NCI-H1105 treated with DMSO at 0.1 percent for 48 hours (cell line): ENCODE results near the gene CD79A.
A peak's percentile ranks its signal among the peaks of the same experiment; 100 is the strongest.

ENCODE experiments used
- DNase-seq: peaks from one replicate; lab custom pipeline; 2025; lab: John Stamatoyannopoulos, UW

Gene CD79A

DNA sequence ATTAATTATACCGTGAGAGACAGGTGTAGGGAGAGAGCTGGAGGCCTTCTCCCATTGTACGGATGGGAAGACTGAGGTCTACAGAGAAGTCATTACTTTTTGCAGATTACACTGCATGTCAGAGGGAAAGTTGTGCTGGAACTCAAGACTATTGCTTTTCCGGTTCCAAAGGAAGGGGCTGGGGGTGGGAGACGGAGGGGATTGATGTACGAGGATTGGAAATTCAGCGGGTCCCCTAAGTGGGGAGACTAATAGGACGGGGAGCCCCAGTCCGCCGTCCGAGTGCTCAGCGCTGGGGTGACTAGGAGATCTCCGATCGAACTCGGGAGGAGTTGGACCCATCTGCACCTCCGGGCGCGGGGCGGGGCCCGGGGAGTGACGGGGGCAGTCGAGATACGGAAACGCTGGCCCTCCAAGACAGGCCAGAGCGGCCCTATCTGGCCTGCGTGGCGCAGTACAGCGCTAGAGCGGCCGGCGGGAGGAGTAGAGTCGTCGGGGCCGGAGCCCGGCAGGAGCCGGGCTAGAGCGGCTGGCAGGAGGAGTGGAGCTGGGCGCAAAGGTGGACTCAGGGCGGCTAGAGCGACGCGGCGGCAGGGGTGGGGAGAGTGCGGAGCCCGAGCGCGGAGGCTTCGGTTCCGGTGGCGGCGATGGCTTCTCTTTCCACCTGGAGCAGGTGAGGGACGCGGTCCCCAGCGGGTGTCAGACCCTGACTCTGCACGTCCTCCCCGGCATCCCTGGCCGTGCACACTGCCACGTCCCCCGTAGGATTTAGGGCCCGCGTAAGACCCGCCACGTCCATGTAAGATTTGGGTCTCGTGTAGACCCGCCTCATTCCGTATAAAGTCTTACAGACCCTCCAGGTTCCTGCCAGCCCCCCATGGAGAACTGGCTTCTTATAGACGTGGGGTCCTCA lies 7.0 kb downstream of the CD79A start:
- peak; percentile 97 for DNase-seq

DNA sequence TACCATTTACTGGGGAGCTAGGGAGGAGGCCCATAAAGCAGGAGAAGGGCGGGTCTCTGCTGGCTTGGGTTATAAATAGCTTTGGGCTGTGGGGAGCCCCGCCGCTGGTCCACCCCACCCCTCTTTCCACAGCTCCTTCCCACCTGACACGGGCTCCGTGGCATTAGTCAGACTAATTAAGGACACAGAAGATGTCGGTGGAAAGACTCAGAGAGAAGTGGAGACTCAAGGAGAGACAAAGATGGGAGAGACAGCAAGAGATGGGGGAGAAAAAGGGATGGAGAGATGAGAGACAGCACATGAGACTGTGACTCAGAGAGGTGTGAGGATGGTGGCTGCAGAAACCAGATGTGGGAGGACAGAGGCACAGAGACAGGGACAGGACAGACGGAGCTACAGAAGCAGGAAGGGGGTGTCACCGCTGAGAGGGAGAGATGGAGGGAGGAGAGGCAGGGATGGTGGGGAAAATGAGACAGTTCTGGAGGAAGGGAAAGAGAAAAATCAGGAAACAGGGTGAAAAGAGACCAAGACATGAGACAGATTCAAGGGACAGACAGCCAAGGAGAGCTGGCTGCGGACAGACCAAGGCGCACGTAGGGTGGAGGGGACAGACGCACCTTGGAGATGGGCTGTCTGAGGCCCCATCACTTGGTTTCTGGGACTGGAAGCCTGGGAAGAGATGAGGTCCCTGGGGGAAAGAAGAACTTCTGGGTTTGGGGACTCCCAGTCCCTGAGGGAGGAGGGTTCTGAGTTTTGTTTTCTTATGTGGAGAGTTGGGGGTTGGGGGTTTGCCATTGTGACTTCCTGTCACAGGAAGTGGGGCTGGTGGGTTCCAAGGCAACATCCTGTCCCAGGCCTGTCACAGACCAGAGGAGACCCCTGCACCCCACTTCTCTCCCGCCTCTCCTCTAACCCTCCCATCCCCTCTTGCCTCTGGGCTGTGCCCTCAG lies 10.0 kb downstream of the CD79A start:
- no peak for DNase-seq

DNA sequence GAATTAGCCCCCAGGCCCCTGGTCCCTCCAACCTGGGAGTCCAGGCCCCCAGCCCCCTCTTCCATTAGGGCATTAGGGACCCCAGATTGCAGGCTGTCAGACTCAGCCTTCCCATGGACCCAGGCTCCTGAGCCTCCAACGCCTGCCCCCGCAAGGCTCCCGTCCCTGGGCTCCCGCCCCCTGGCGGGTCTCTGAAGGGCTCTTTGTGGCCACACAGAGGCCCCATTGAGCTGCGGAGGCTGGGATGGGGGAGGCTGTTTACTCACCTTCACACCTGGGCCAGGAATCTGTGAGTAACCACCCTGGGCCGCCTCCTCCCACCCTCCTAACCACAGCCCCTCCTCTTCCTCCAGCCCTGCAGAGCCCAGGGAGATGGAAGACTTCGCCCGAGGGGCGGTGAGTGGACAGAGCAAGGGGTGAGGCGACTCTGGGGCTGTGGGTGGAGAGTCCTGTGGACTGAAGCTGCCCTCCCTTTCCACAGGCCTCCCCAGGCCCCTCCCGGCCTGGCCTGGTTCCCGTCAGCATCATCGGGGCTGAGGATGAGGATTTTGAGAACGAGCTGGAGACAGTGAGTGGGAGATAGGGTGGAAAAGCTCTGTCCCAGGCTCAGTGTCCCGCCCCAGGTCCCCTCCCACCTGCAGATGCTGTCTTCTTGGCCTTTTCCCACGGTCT lies 10.8 kb downstream of the CD79A start:
- no peak for DNase-seq

DNA sequence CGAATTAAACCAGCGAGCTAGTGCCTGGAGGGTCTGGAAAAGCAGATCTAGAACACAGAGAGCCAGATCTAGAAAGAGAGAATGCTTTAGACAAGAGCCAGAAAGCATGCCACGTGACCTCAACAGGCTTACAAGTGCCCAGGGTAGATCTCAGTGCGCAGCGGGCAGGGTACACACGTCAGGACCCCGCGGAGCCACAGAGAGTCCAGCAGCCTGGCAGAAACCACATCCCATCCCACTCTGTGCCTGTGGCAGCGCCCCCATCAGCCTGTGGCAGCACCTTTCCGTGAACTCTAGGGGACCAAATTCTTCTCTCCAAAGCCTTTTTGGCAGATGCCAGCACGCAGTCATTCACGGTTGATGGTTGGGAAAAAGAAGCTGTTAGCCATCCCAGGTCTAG lies 11.8 kb downstream of the CD79A start:
- no peak for DNase-seq

DNA sequence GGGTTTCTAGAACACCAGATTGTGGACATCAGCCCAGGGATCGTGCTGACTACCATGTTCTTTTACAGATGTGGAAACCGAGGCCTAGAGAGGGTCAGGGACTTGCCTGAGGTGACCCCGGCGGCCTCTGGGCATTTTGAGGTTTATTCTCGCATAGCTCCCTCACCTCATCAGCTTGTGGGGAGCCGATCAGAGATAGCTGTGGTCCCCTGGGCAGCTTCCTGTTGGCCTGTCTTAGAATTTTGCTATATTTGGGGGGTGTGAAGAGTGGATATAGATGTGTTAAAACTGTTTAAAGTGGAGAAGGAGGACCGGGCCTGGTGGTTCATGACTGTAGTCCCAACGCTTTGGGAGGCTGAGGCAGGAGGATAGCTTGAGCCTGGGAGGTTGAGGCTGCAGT lies 12.8 kb downstream of the CD79A start:
- DNase-seq: no peak

DNA sequence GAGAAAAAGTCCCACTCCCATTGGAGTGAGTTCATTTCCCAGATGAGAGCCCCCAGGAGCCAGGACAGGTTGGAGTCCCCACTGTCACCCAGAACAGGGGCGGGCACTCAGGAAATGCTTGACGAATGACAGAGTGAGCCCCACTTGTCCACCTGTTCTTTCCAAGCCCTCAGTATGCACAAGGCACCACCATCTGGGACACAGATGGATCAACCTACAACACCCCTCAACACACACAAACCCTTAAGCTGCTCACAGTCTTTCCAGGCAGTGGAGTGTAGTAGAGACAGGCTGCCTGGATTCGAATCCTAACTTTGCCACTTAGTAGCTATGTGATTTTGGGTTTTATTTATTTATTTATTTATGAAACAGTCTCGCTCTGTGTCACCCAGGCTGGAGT lies 13.9 kb downstream of the CD79A start:
- DNase-seq: no peak

DNA sequence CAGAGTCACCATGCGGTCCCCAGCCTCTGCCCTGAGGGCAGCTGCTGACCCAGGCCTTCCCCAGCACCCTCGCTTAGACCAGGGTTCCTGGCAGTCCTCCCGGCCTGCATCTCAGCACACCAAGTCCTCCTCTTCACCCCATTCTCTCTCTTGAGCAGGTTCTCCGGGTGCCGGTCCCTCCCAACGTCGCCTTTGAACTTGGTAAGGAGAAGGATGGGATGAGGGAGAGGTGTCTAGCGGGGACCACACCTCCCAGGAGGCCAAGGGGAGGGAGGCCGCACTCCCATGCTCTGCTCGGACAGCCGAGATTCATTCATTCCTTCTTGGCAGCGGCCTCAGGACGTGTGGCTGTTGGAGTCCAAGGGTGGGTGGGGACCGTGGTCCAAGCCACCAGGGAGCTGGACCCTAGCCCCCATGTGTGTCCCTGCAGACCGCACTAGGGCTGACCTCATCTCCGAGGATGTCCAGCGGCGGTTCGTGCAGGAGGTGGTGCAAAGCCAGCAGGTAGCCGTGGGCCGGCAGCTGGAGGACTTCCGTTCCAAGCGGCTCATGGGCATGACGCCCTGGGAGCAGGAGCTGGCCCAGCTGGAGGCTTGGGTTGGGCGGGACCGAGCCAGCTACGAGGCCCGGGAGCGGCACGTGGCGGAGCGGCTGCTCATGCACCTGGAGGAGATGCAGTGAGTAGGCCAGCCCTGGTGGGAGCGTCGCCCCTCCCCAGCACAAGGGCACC lies 15.3 kb downstream of the CD79A start:
- DNase-seq: no peak

DNA sequence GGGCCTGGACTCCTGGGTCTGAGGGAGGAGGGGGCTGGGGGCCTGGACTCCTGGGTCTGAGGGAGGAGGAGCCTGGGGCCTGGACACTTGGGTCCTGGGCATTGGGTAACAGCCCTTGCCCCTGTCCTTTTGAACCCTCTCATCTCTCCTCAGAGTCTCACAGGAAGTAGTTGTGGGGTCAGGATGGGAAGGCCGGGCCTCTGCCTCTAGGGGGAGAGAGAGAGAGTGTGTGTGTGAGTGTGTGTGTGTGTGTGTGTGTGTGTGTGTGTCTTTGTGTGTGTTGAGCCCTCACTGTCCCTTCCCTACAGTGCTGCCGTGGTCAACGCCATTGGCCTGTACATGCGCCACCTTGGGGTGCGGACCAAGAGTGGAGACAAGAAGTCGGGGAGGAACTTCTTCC lies 16.8 kb downstream of the CD79A start:
- no peak for DNase-seq

DNA sequence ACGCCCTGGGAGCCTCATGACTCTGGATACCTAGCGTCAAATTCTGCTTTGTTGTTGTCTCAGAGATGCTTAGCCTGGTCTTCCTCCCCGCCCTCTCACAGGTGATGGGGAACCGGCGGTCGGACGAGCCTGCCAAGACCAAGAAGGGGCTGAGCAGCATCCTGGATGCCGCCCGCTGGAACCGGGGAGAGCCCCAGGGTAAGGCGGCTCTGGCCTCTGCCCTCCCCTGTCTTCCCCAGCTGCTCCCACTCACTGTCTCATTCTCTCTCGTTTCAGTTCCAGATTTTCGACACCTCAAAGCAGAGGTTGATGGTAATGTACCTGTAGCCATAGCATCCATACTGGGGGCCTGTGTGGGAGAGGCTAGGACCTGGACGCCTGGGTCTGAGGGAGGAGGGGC lies 17.3 kb downstream of the CD79A start:
- DNase-seq: no peak

DNA sequence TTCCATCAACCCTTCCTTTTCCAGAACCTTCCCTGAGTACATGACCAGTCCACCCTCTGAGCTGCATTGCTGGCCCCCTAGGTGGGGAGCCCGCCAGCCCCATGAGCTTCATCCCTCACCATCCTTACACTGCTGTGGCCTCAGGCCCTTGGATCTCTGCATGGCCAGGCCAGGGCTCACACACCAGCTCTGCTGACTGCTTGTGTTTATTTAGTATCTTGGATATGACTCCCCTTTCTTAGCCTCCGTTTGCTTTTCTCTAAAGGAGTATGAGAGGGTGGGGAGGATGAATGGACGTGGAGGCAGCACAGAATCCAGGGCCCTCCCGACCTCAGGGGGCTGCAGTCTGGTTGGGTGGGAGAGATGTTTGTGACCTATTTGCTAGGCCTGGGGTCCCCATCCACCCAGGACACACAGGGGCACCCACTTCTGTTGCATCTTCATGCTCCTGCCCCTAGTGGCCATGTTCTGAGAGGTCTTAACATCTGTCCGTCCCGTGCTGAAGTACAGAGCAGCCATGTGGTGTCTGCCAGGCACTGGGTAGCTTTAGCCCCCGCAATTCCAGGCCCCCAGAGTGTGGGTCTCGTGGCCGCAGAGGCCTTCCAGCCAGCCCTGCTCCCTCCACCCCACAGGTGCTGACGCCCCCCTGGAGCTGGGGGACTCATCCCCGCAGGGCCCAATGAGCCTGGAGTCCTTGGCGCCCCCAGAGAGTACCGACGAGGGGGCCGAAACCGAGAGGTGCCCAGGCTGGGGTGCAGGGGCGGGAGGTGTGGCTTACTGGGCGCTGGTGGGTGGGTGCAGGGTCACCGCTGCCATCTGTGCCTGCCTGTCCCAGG lies 18.9 kb downstream of the CD79A start:
- no peak for DNase-seq

DNA sequence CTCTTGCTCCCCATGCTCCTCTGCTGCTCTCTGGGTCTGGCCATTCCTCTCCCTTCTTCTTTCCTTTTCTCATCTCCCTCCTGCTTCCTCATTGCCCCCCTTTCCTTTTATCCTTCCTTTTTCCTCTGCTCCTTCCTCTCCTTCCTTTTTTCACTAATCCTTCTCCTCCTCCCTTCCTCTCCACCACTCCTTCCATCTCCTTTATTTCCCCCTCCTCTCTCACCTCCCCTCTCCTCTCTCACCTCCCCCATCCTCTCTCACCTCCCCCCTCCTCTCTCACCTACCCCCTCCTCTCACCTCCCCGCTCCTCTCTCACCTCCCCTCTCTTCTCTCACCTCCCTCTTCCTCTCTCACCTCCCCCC lies 19.5 kb downstream of the CD79A start:
- no peak for DNase-seq

DNA sequence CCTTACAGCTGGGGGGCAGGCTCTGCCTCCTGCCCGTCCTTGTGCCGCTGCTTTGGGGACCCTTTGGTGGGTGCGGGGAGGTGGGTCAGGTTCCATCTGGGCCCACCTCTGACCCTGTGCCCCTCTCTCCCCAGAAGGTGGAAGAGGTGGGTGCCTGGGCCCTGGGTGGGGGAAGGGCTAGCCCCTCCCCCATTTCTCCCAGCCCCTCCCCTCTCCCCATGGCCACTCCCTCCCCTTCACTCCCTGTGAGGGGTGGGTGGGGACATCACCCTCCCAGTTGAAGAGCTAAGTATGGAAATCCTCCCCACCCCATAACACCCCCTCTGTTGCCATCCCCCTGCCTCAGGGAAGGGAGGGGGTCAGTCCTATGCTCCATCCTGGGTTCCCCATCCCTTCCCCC lies 20.1 kb downstream of the CD79A start:
- DNase-seq: no peak

DNA sequence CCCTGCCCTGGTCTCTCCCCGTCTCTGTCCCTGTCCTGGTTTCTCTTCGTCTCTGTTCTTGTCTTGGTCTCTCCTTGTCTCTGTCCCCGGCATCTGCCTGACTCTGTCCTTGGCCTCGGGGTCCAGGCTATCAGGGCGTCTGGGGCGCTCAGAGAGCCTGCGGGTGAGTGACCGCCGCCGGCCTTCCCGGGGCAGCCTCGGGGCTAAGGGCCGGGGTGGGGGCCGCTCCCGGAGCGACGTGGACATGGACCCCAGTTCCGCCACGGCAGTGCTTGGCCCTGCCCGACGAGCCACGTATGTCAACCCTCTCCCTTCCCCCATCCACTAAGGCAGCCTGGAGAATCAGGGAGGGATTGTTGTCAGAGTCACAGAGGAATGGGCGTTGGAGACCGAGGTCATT lies 20.7 kb downstream of the CD79A start:
- no peak for DNase-seq

DNA sequence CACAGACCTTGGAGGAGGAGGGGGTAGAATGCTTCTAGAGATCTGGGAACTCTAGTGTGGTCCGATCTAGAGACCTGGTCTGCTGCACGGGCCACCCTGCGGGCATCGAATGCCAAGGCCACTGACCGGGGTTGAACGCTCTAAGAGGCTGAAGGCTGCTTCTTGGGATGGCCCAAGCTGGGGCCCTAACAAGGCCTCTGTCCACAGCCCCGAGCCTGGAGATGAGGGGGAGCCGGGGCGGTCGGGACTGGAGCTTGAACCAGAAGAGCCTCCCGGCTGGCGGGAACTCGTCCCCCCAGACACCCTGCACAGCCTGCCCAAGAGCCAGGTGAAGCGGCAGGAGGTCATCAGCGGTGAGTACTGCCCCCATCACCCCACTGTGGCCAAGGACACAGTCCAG lies 21.2 kb downstream of the CD79A start:
- DNase-seq: no peak

DNA sequence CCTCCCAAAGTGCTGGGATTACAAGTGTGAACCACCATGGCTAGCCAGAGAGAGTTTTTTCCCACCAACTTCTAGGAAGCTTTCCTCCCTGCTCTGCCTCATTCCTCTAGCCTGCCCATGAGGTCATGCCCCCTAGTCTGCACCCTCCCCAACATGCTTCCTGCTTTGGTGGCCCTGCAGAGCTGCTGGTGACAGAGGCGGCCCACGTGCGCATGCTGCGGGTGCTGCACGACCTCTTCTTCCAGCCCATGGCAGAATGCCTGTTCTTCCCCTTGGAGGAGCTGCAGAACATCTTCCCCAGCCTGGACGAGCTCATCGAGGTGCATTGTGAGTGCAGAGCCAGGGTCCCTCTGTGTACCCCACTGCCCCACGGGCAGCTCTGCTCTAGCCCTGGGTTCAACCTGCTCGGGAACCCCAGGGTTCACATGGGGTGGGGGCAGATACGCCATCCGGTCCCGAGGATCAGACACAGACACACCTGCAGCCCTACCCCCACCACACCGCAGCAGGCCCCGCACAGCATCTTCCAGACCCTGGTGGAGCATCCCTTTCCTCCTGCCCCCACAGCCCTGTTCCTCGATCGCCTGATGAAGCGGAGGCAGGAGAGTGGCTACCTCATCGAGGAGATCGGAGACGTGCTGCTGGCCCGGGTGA lies 24.8 kb downstream of the CD79A start:
- no peak for DNase-seq

DNA sequence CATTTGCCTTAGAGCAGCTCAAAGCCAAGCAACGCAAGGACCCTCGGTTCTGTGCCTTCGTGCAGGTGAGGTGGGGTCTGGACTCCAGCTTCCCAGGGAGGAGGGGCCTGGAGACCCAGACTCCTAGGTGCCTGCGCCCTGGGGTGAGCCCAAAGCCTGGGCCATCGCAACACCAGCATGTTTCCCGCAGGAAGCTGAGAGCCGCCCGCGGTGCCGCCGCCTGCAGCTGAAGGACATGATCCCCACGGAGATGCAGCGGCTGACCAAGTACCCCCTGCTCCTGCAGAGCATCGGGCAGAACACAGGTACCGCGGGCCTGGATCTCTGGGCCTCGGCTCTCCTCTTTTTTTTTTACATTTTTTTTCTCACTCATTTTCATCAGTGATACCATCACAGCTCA lies 25.5 kb downstream of the CD79A start:
- DNase-seq: no peak

DNA sequence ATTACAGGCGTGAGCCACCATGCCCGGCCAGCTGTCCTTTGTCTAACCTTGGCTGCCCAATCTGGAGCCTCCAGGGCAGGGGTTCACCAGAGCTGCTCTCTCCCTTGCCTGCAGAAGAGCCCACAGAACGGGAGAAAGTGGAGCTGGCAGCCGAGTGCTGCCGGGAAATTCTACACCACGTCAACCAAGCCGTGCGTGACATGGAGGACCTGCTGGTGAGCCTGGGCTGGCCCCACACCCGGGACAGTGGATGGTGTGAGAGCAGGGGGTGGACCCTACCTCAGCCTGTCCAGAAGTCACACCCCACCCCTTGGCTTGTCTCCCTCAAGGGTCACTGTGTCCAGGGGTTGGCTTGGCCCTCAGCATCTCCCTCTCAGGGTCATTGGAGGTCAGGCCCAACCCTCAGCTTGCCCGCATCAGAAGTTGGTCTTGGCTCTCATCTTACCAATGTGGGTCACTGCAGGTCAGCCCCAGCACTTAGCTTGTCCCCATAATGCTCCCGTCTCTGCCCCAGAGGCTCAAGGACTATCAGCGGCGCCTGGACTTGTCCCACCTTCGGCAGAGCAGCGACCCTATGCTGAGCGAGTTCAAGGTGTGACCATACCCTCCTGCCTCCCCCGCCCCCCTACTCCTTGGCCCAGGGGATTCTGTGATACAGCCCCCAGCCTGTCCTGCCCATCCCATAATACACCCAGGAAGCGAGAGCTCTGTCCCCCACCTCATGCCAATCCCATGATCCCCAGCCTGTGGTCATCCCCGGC lies 26.3 kb downstream of the CD79A start:
- no peak for DNase-seq

DNA sequence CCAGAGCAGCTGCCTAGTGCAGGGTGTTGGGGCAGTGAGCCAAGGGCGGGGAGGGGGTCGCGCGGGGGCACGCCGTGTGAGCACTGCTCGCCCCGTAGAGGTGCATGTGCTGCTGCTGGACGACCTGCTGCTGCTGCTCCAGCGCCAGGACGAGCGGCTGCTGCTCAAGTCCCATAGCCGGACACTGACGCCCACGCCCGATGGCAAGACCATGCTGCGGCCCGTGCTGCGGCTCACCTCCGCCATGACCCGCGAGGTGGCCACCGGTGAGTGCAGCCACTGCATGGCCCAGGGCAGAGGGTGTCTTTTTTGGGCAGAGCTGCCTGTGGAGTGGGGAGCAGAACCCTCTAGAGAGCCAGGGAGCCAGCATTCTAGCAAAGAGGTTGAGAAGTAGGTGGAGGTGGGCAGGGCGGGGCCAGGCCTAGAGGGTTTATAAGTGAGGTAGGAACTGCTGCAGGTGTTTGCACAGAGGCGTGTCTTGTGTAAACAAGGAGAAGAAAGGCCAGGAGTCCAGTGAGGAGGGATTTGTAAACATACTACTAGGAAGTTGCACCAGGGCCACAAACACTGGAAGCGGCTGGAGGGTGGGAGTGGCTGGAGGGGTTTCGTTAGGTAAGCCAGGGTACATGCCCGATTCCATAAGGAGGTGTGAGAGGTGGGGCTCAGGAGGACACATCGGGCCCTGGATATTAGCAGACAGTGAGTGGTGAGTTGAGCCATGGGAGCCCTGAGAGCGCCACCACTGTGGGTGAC lies 27.2 kb downstream of the CD79A start:
- peak; percentile 89 for DNase-seq
